ENCODE measurements around the gene ZIC5.

DNA sequence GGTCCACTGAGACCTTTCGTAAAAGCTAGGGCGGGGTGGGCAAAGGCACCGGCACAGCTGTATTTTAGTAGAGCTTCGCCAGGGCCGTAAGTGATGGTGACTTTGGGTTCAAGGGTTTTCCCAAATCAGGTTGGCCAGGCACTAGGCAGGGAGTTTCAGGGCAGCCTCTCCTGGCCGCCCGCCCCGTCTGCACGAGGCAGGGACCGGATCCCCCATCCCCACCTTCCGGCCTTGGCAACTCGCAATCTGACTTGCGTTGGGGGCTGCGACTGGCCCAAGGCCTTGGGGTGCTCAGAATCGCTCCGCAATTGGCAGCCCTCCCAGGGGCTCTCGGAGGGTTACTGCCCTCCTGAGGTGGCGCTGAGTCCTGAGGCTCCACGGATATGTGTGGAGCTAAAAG is 4.1 kb upstream of the ZIC5 start:
- TF ChIP-seq, protein P1, sequence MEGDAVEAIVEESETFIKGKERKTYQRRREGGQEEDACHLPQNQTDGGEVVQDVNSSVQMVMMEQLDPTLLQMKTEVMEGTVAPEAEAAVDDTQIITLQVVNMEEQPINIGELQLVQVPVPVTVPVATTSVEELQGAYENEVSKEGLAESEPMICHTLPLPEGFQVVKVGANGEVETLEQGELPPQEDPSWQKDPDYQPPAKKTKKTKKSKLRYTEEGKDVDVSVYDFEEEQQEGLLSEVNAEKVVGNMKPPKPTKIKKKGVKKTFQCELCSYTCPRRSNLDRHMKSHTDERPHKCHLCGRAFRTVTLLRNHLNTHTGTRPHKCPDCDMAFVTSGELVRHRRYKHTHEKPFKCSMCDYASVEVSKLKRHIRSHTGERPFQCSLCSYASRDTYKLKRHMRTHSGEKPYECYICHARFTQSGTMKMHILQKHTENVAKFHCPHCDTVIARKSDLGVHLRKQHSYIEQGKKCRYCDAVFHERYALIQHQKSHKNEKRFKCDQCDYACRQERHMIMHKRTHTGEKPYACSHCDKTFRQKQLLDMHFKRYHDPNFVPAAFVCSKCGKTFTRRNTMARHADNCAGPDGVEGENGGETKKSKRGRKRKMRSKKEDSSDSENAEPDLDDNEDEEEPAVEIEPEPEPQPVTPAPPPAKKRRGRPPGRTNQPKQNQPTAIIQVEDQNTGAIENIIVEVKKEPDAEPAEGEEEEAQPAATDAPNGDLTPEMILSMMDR (IDR thresholded peaks at IDR 0.05; ENCODE audit: low read length) = no peak
- no peak for TF ChIP-seq EZH2 (IDR thresholded peaks at IDR 0.05; ENCODE audit: borderline replicate concordance, low read length)

Measured in OCI-LY1 (cell line).